ENCODE measurements around the gene MACROD2.

- no peak for TF ChIP-seq CTCF (conservative IDR thresholded peaks at IDR 0.05; ENCODE audit: low read depth, low read length)
- TF ChIP-seq MXI1 (IDR thresholded peaks at IDR 0.05; ENCODE audit: borderline replicate concordance, low read depth, low read length), result no peak
- TF ChIP-seq BHLHE40 (IDR thresholded peaks at IDR 0.05; ENCODE audit: low read depth, low read length), result no peak
- TF ChIP-seq NFE2L2 (IDR thresholded peaks at IDR 0.05; ENCODE audit: low read depth, low read length), result no peak
These were observed 555.3 kb downstream of the MACROD2 start for GRCh38 chr20:14550655-14551054.

Measured in IMR-90 (cell line).